ENCODE measurements around the gene NRCAM. TPM values are rescaled to one million over a fixed set of nuclear protein-coding genes. Genes with fewer than 3 reads are reported as not detected.

Gene NRCAM
- total RNA-seq, 1 donor from 2014 or later: 0.26 TPM

- H3K27me3 ChIP-seq (ENCODE audit: control insufficient read depth, insufficient read depth, low read length): peaks cover 23% of the 10 kb centered on the region
- no peak overlapping the region for H3K4me3 ChIP-seq (ENCODE audit: low read depth, low read length)
- TF ChIP-seq, protein P1, sequence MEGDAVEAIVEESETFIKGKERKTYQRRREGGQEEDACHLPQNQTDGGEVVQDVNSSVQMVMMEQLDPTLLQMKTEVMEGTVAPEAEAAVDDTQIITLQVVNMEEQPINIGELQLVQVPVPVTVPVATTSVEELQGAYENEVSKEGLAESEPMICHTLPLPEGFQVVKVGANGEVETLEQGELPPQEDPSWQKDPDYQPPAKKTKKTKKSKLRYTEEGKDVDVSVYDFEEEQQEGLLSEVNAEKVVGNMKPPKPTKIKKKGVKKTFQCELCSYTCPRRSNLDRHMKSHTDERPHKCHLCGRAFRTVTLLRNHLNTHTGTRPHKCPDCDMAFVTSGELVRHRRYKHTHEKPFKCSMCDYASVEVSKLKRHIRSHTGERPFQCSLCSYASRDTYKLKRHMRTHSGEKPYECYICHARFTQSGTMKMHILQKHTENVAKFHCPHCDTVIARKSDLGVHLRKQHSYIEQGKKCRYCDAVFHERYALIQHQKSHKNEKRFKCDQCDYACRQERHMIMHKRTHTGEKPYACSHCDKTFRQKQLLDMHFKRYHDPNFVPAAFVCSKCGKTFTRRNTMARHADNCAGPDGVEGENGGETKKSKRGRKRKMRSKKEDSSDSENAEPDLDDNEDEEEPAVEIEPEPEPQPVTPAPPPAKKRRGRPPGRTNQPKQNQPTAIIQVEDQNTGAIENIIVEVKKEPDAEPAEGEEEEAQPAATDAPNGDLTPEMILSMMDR (IDR thresholded peaks at IDR 0.05; ENCODE audit: insufficient read depth, low read length, severe bottlenecking): no peak
- H3K36me3 ChIP-seq (ENCODE audit: control insufficient read depth, insufficient read depth, low read length): no peaks in the 10 kb centered on the region
- no peak for FAIRE-seq
- no peak for DNase-seq (ENCODE audit: low read depth)
These were observed 757 bp upstream of the NRCAM start for GRCh38 chr7:108456845-108457540.

DNA sequence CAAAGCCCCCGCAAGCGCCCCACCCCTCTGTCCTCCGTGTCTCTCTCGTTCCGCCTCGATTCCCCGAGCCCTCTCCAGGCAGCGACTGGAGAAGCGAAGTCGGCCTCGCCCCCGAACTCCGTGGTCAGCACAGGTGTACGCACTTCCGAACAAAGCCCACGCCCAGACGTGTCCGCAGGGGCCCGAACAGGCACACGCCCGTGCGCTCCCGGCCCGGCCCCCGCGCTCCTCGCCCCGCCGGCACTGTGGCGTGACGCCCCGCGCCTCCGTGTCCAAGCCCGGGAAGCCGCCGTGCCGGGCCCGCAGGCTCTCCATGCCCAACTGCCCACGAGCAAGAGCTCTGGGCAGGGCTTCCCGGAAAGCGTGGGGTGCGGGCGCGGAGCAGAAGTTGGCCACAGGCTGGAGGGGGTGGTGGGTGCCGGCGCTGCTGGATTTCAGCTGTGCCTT lies 662 bp downstream of the NRCAM start:
- Histone ChIP-seq H3K36me3 (ENCODE audit: control insufficient read depth, insufficient read depth, low read length) (no peaks in the 10 kb centered on the region), H3K4me3 (ENCODE audit: low read depth, low read length) (peak overlapping the region; percentile 36), H3K27me3 (ENCODE audit: control insufficient read depth, insufficient read depth, low read length) (peaks cover 22% of the 10 kb centered on the region)
- TF ChIP-seq, protein P1 (IDR thresholded peaks at IDR 0.05; ENCODE audit: insufficient read depth, low read length, severe bottlenecking): no peak
- no peak for DNase-seq (ENCODE audit: low read depth)
- FAIRE-seq: no peak

DNA sequence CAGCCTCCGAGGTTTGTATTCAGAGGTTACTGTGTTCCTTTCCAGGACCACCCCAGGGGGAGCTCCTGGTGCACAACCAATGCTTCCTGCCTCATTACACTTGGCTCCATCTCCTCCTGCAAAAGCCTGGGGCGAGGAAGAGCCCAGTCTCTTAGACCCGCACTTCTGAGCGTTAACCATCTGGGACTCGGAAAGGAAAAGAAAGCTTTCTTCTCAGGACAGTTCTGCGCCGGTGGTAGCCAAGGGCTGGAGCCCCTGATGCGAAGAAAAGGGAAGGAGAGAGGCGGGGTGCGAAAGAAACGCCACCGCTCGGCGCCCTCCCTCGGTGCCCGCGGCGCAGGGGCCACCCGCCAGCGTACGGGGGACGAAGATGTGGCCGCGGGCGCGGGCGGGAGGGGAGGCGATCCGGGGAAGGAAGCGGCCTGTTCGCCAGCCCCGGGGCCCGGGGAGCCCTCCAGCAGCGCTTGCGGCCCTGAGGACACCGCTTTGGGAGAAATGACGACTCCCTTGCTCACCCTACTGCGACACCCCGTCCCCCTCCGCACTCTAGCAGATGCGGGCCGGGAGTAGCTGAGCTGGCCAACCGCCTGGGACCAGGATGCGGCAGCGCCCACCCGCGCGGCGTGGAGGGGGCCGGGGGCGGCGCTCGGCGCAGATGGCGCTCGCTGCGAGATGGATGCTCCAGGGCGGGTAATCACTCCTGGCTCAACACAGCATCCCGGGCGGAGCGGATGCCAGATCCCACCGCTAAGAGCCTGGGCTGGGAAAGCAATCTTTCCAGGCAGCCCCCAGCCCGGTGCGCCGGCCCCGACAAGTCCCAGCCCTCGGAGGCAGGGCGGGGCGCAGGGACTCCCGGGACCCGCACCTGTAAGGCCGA lies 1.3 kb downstream of the NRCAM start:
- H3K4me3 ChIP-seq (ENCODE audit: low read depth, low read length): peak overlapping the region; percentile 36
- no peaks in the 10 kb centered on the region for H3K36me3 ChIP-seq (ENCODE audit: control insufficient read depth, insufficient read depth, low read length)
- DNase-seq (ENCODE audit: low read depth) (no peak), FAIRE-seq (no peak)
- peaks cover 22% of the 10 kb centered on the region for H3K27me3 ChIP-seq (ENCODE audit: control insufficient read depth, insufficient read depth, low read length)
- TF ChIP-seq, protein P1 (IDR thresholded peaks at IDR 0.05; ENCODE audit: insufficient read depth, low read length, severe bottlenecking): no peak

- DNase-seq (ENCODE audit: low read depth) (no peak), FAIRE-seq (no peak)
- TF ChIP-seq, protein P1 (IDR thresholded peaks at IDR 0.05; ENCODE audit: insufficient read depth, low read length, severe bottlenecking): no peak
- peaks cover 22% of the 10 kb centered on the region for H3K27me3 ChIP-seq (ENCODE audit: control insufficient read depth, insufficient read depth, low read length)
- H3K36me3 ChIP-seq (ENCODE audit: control insufficient read depth, insufficient read depth, low read length): no peaks in the 10 kb centered on the region
- no peak overlapping the region for H3K4me3 ChIP-seq (ENCODE audit: low read depth, low read length)
These were observed 1.9 kb downstream of the NRCAM start for GRCh38 chr7:108454317-108454673.

GRCh38 chr7:108453320-108453719 lies 2.9 kb downstream of the NRCAM start:
- peaks cover 22% of the 10 kb centered on the region for H3K27me3 ChIP-seq (ENCODE audit: control insufficient read depth, insufficient read depth, low read length)
- TF ChIP-seq, protein P1 (IDR thresholded peaks at IDR 0.05; ENCODE audit: insufficient read depth, low read length, severe bottlenecking): no peak
- H3K36me3 ChIP-seq (ENCODE audit: control insufficient read depth, insufficient read depth, low read length): no peaks in the 10 kb centered on the region
- FAIRE-seq (no peak), DNase-seq (ENCODE audit: low read depth) (no peak)
- no peak overlapping the region for H3K4me3 ChIP-seq (ENCODE audit: low read depth, low read length)
